ENCODE data around the gene UCMA. TPM values are rescaled to one million over a fixed set of nuclear protein-coding genes. Genes with fewer than 3 reads are reported as not detected.
"Not testable (repeated sequence)": the region's sequence is repeated elsewhere in the genome, so short reads cannot be mapped to it uniquely, and the experiment has no call there.

UCMA gene
- total RNA-seq, 4 donors from 2014 or later, result not detected

DNA sequence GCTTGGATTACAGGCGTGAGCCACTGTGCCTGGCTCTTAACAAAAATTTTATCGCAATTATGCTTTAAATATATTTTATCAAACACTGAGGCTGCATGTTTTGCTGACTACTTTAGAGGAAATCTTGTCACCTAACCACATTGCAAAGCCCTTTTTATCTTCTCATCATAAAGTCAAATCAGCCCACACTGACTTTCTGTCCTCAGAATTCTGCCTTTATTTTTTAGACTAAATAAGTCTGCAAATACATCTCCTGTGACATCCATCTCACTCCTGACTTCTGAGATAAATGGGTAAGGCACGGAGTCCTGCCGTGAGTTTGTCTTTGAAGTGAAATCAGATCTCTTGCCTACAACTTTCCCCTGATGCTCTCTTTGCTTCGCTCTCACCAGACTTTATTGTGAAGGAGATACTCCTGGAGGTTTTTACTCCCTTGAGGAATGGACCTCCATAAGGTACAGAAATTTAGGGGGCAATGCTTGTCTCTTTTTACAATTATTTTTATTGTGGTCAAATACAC is 23.5 kb upstream of the UCMA start:
- WGBS, 2 donors, result 71 to 75% methylated on average over 5 of the region's 5 CpGs
- no peak overlapping the region for H3K27ac ChIP-seq
- no peaks in the 10 kb centered on the region for H3K9me3 ChIP-seq
- no peak for DNase-seq
- no peaks in the 10 kb centered on the region for H3K4me1 ChIP-seq
- no peaks in the 10 kb centered on the region for H3K36me3 ChIP-seq
- no peaks in the 10 kb centered on the region for H3K27me3 ChIP-seq
- intact Hi-C loops (cut with DNase I), result no loop called here
- TF ChIP-seq POLR2A (IDR thresholded peaks at IDR 0.05) (no peak), CTCF (IDR thresholded peaks at IDR 0.05) (no peak)
- H3K4me3 ChIP-seq, result no peak overlapping the region

GRCh38 chr10:13256627-13257026 is 22.5 kb upstream of the UCMA start:
- DNase-seq, result no peak
- intact Hi-C loops (cut with DNase I), result no loop called here

DNA sequence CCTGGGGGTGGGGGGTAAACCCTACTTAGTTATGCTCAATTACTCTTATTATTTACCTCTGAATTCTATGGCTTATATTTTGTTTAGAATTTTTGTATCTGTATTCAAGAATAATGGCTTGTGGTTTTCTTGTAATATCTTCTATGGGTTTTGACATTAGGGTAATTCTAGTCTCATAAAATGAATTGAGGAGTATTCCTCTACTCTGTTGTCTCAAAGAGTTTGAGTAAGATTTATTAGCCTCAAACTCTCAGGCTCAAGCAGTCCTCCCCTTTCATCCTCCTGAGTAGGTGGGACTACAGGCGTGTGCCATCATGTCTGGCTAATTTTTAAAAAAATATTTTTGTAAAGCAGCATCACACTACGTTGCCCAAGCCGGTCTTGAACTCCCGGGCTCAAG is 19.6 kb upstream of the UCMA start:
- Histone ChIP-seq H3K27me3 (no peaks in the 10 kb centered on the region), H3K4me1 (no peaks in the 10 kb centered on the region), H3K27ac (no peak overlapping the region), H3K9me3 (no peaks in the 10 kb centered on the region), H3K4me3 (no peak overlapping the region), H3K36me3 (no peaks in the 10 kb centered on the region)
- intact Hi-C loops (cut with DNase I), result no loop called here
- DNase-seq, result no peak
- TF ChIP-seq POLR2A (IDR thresholded peaks at IDR 0.05) (no peak), CTCF (IDR thresholded peaks at IDR 0.05) (no peak)
- WGBS, 2 donors, result 60 to 86% methylated on average over 4 of the region's 4 CpGs

More at GRCh38 chr10:13256627-13257026, 22.5 kb upstream of the UCMA start:
- H3K4me1 ChIP-seq, result no peaks in the 10 kb centered on the region
- H3K36me3 ChIP-seq, result no peaks in the 10 kb centered on the region
- H3K27me3 ChIP-seq, result no peaks in the 10 kb centered on the region
- H3K4me3 ChIP-seq, result no peak overlapping the region
- TF ChIP-seq POLR2A (IDR thresholded peaks at IDR 0.05) (no peak), CTCF (IDR thresholded peaks at IDR 0.05) (no peak)
- no peak overlapping the region for H3K27ac ChIP-seq
- no peaks in the 10 kb centered on the region for H3K9me3 ChIP-seq
- WGBS, 2 donors, result 76 to 84% methylated on average over 2 of the region's 2 CpGs

DNA sequence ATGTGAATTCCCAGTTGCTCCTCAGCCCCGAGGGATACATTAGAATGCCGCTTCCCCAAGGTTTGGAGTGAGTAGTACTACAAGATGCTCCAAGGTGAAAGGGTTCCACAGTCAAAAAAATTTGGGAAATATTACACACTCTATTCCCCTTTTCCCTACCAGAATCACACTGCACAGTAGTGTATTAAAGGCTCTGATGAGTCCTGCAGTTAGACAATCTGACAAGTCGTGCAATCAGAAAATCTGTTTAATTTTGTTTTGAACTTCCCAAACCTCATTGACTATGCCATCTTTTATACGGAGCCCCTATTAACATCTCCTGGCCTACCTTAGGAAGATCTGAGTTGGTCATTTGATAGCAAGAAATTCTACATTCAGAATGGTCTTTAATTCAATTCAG is 13.6 kb upstream of the UCMA start:
- Histone ChIP-seq H3K9me3 (no peaks in the 10 kb centered on the region), H3K4me3 (no peak overlapping the region), H3K27me3 (no peaks in the 10 kb centered on the region), H3K27ac (no peak overlapping the region), H3K36me3 (no peaks in the 10 kb centered on the region), H3K4me1 (no peaks in the 10 kb centered on the region)
- TF ChIP-seq CTCF (IDR thresholded peaks at IDR 0.05) (no peak), POLR2A (IDR thresholded peaks at IDR 0.05) (no peak)
- no peak for DNase-seq
- 85 to 91% methylated on average over 4 of the region's 4 CpGs for WGBS, 2 donors
- intact Hi-C loops (cut with DNase I), result no loop called here

DNA sequence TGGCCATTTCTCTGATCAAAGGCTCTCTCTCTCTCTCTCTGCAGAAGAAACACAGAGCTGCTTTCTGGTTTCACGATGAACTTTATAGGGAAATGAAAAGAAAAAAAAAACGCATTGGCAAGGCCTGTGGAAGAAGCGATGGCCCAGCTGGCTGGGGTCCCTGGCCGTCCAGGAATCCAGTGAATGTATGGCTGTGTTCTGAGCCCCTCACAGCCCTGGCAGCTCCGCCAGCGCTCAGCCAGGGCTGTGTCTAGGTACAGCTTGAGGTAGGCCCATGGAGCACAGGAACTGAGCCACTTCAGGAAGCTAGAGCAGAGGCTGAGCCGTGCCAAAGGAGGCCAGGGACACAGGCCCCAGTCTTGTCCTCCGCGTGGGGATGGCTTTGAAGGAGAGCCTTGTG is 13.1 kb upstream of the UCMA start:
- Histone ChIP-seq H3K4me3 (no peak overlapping the region), H3K36me3 (no peaks in the 10 kb centered on the region), H3K4me1 (no peaks in the 10 kb centered on the region), H3K27me3 (no peaks in the 10 kb centered on the region), H3K27ac (no peak overlapping the region), H3K9me3 (no peaks in the 10 kb centered on the region)
- no peak for TF ChIP-seq POLR2A (IDR thresholded peaks at IDR 0.05)
- TF ChIP-seq CTCF (IDR thresholded peaks at IDR 0.05), result no peak
- DNase-seq, result no peak
- WGBS, 2 donors, result 82 to 85% methylated on average over 6 to 8 of the region's 9 CpGs
- intact Hi-C loops (cut with DNase I), result no loop called here

DNA sequence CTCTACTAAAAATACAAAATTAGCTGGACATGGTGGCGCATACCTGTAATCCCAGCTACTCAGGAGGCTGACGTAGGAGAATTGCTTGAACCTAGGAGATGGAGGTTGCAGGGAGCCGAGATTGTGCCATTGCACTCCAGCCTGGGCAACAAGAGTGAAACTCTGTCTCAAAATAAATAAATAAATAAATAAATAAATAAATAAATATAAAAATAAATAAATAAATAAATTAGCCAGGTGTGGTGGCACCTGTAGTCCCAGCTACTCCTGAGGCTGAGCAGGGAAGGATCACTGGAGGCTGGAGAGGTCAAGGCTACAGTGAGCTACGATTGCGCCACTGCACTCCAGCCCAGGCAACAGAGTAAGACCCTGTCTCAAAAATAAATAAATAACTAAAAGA is 8.1 kb upstream of the UCMA start:
- H3K4me1 ChIP-seq; H3K27me3 ChIP-seq; H3K27ac ChIP-seq; H3K9me3 ChIP-seq; H3K4me3 ChIP-seq; H3K36me3 ChIP-seq; DNase-seq; intact Hi-C loops (cut with DNase I): not testable (repeated sequence)
- WGBS, 2 donors, result 94 to 96% methylated on average over 5 of the region's 5 CpGs
